SU-DHL-6 (cell line): Measurements from ENCODE around the gene CLEC1A.

Experiments used
- EZH2phosphoT487 ChIP-seq: fragments of 200-600 bp; sonication (generic), shearing (Covaris generic); conservative IDR thresholded peaks from 2 replicates; pipeline ENCODE4 v1.6.1; 2018; ENCODE audit warnings: mild to moderate bottlenecking, antibody characterized with exemption, low read length, moderate library complexity, mixed read lengths
- TF ChIP-seq, protein P1 (sequence below): fragments of 200-600 bp; sonication (generic); IDR thresholded peaks from one replicate; pipeline ENCODE4 v1.5.1; 2017; ENCODE audit warnings: antibody characterized with exemption, mild to moderate bottlenecking, low read length, moderate library complexity; ENCODE audit not compliant: insufficient read depth, poor library complexity, severe bottlenecking

- TF ChIP-seq, protein P1, sequence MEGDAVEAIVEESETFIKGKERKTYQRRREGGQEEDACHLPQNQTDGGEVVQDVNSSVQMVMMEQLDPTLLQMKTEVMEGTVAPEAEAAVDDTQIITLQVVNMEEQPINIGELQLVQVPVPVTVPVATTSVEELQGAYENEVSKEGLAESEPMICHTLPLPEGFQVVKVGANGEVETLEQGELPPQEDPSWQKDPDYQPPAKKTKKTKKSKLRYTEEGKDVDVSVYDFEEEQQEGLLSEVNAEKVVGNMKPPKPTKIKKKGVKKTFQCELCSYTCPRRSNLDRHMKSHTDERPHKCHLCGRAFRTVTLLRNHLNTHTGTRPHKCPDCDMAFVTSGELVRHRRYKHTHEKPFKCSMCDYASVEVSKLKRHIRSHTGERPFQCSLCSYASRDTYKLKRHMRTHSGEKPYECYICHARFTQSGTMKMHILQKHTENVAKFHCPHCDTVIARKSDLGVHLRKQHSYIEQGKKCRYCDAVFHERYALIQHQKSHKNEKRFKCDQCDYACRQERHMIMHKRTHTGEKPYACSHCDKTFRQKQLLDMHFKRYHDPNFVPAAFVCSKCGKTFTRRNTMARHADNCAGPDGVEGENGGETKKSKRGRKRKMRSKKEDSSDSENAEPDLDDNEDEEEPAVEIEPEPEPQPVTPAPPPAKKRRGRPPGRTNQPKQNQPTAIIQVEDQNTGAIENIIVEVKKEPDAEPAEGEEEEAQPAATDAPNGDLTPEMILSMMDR, result no peak
- TF ChIP-seq EZH2phosphoT487, result no peak
These were observed 17.1 kb upstream of the CLEC1A start for GRCh38 chr12:10115890-10116289.
